GM23338 (cell line): ENCODE results near the gene AKNA. TPM values are rescaled to one million over a fixed set of nuclear protein-coding genes. Genes with fewer than 3 reads are reported as not detected.

Experiments
- ATAC-seq: fragments of 200-7000 bp; cut with Tn5 transposase; 3 replicates; pipeline ENCODE4 v1.9.1; 2020
- DNase-seq: peaks from one replicate; pipeline ENCODE4 v3.0.0-alpha.2; 2015; ENCODE audit warnings: low spot score
- H2AFZ ChIP-seq: fragments of 200-600 bp; sonication (generic); 2 replicates; pipeline ENCODE4 v1.8.0; 2016; ENCODE audit warnings: antibody characterized with exemption, mild to moderate bottlenecking, moderate library complexity
- H3F3A ChIP-seq: fragments of 200-600 bp; sonication (generic); replicated peaks from 2 replicates; pipeline ENCODE4 v1.8.0; 2017; ENCODE audit warnings: antibody characterized with exemption, mixed run types, low read depth
- H3K27ac ChIP-seq: fragments of 200-600 bp; sonication (generic); 2 replicates; pipeline ENCODE4 v1.6.1; 2016; ENCODE audit warnings: low read depth
- H3K27me3 ChIP-seq: fragments of 200-600 bp; sonication (generic); 2 replicates; pipeline ENCODE4 v1.8.0; 2016; ENCODE audit warnings: mild to moderate bottlenecking, mixed run types, moderate library complexity; ENCODE audit not compliant: insufficient read depth
- H3K36me3 ChIP-seq: fragments of 200-600 bp; sonication (generic); 2 replicates; pipeline ENCODE4 v1.8.0; 2016; ENCODE audit warnings: mild to moderate bottlenecking; ENCODE audit not compliant: insufficient read depth
- H3K4me1 ChIP-seq: fragments of 200-600 bp; sonication (generic); 2 replicates; pipeline ENCODE4 v1.8.0; 2016; ENCODE audit warnings: mild to moderate bottlenecking, moderate library complexity; ENCODE audit not compliant: insufficient read depth
- H3K4me2 ChIP-seq: fragments of 200-600 bp; sonication (generic); 2 replicates; pipeline ENCODE4 v1.7.1; 2017; ENCODE audit warnings: mixed run types
- H3K4me3 ChIP-seq: fragments of 200-600 bp; sonication (generic); 2 replicates; pipeline ENCODE4 v1.6.1; 2016; ENCODE audit warnings: mixed run types
- H3K79me2 ChIP-seq: fragments of 200-600 bp; sonication (generic); replicated peaks from 2 replicates; pipeline ENCODE4 v1.8.0; 2017; ENCODE audit warnings: mild to moderate bottlenecking; ENCODE audit not compliant: insufficient read depth
- H3K9me2 ChIP-seq: fragments of 200-600 bp; sonication (generic); 2 replicates; pipeline ENCODE4 v1.8.0; 2017; ENCODE audit not compliant: insufficient read depth
- H4K20me1 ChIP-seq: fragments of 200-600 bp; sonication (generic); replicated peaks from 2 replicates; pipeline ENCODE4 v1.8.0; 2017; ENCODE audit warnings: mild to moderate bottlenecking; ENCODE audit not compliant: insufficient read depth
- H3K27ac Mint-ChIP-seq: 2 replicates; pipeline ENCODE4 v1.8.0; 2020; ENCODE audit warnings: inconsistent platforms, mild to moderate bottlenecking, moderate library complexity, mixed read lengths
- H3K27me3 Mint-ChIP-seq: 3 replicates; pipeline ENCODE4 v1.8.0; 2022; ENCODE audit warnings: low read depth, mild to moderate bottlenecking, moderate library complexity, mixed read lengths, inconsistent platforms; ENCODE audit not compliant: insufficient read depth, poor library complexity
- H3K36me3 Mint-ChIP-seq: 3 replicates; pipeline ENCODE4 v1.8.0; 2021; ENCODE audit warnings: low read depth, mild to moderate bottlenecking, inconsistent platforms, moderate library complexity, mixed read lengths
- H3K4me1 Mint-ChIP-seq: 3 replicates; pipeline ENCODE4 v1.8.0; 2020; ENCODE audit warnings: mild to moderate bottlenecking, inconsistent platforms, mixed read lengths
- H3K4me3 Mint-ChIP-seq: 3 replicates; pipeline ENCODE4 v1.8.0; 2021; ENCODE audit warnings: moderate library complexity, mild to moderate bottlenecking, inconsistent platforms, mixed read lengths
- H3K9me3 Mint-ChIP-seq: 3 replicates; pipeline ENCODE4 v1.8.0; 2020; ENCODE audit warnings: moderate library complexity, mild to moderate bottlenecking, inconsistent platforms, mixed read lengths
- NANOG ChIP-seq: IDR thresholded peaks from 2 replicates; pipeline ENCODE4 v1.6.1; 2016; ENCODE audit warnings: antibody characterized with exemption, borderline replicate concordance
- POLR2AphosphoS5 ChIP-seq: IDR thresholded peaks from 2 replicates; pipeline ENCODE4 v1.6.1; 2016; ENCODE audit warnings: antibody characterized with exemption, low read depth
- STAT1 ChIP-seq: IDR thresholded peaks from one replicate; pipeline ENCODE4 v1.6.1; 2016; ENCODE audit warnings: antibody characterized with exemption; ENCODE audit not compliant: unreplicated experiment
- ZNF114 ChIP-seq: fragments of 250-450 bp; sonication (Bioruptor Pico); IDR thresholded peaks from 2 replicates; pipeline ENCODE4 v1.5.0; 2020; ENCODE audit warnings: mild to moderate bottlenecking, moderate library complexity
- ZNF331 ChIP-seq: fragments of 250-450 bp; sonication (Bioruptor Pico); IDR thresholded peaks from 2 replicates; pipeline ENCODE4 v1.5.0; 2020; ENCODE audit warnings: low read depth, mild to moderate bottlenecking, moderate library complexity
- ZNF462 ChIP-seq: fragments of 250-450 bp; sonication (Bioruptor Pico); IDR thresholded peaks from 2 replicates; pipeline ENCODE4 v1.5.0; 2020; ENCODE audit warnings: mild to moderate bottlenecking, moderate library complexity
- polyA plus RNA-seq: library from polyadenylated mRNA; unstranded; fragments of >200 nt; fragmentation: Nextera tagmentation; extraction: Ambion mirVana; gene quantifications from 2 replicates; pipeline ENCODE4 v1.2.1, GENCODE V29; 2016
- total RNA-seq: library from RNA; depleted of rRNA; stranded (reverse); fragments of >200 nt; shearing (Covaris generic); gene quantifications from 2 replicates; pipeline ENCODE4 v1.2.3, GENCODE V29; 2014

Gene AKNA
- total and polyA plus RNA-seq, 2 experiments from 2014 or later, result 9.0 to 28.1 TPM

GRCh38 chr9:114361542-114361941, 26.2 kb downstream of the AKNA start:
- no peaks in the 10 kb centered on the region for H3F3A ChIP-seq
- ATAC-seq, result no peak
- no peaks in the 10 kb centered on the region for H3K79me2 ChIP-seq
- Mint-ChIP-seq H3K9me3 (no peaks in the 10 kb centered on the region), H3K4me3 (no peak overlapping the region), H3K27ac (no peak overlapping the region), H3K4me1 (peaks cover 4% of the 10 kb centered on the region; the same call in 1 of the 3 replicates), H3K27me3 (peaks cover 6% of the 10 kb centered on the region), H3K36me3 (peaks cover 79% of the 10 kb centered on the region)
- H3K27ac ChIP-seq, result no peak overlapping the region
- no peaks in the 10 kb centered on the region for H3K4me1 ChIP-seq
- no peaks in the 10 kb centered on the region for H3K27me3 ChIP-seq
- H3K4me3 ChIP-seq, result no peak overlapping the region
- H4K20me1 ChIP-seq, result no peaks in the 10 kb centered on the region
- no peak overlapping the region for H3K4me2 ChIP-seq
- no peak for TF ChIP-seq NANOG
- H3K9me2 ChIP-seq, result no peaks in the 10 kb centered on the region
- DNase-seq, result no peak
- H3K36me3 ChIP-seq, result peaks cover 29% of the 10 kb centered on the region; the same call in 1 of the 2 replicates
- H2AFZ ChIP-seq, result no peak overlapping the region

- no peak overlapping the region for H3K27ac Mint-ChIP-seq
- Histone ChIP-seq H3K9me2 (no peaks in the 10 kb centered on the region), H4K20me1 (no peaks in the 10 kb centered on the region), H3K79me2 (no peaks in the 10 kb centered on the region), H3K27ac (no peak overlapping the region), H2AFZ (no peak overlapping the region), H3K36me3 (peaks cover 29% of the 10 kb centered on the region; the same call in 1 of the 2 replicates), H3K27me3 (no peaks in the 10 kb centered on the region), H3K4me1 (no peaks in the 10 kb centered on the region), H3K4me2 (no peak overlapping the region), H3K4me3 (no peak overlapping the region), H3F3A (no peaks in the 10 kb centered on the region)
- H3K4me1 Mint-ChIP-seq, result no peaks in the 10 kb centered on the region
- no peak for ATAC-seq
- peaks cover 70% of the 10 kb centered on the region for H3K36me3 Mint-ChIP-seq
- TF ChIP-seq ZNF114 (CRISPR knock-in tag) (no peak), ZNF331 (CRISPR knock-in tag) (no peak), ZNF462 (no peak), STAT1 (no peak), POLR2AphosphoS5 (no peak)
- no peak for DNase-seq
- no peak overlapping the region for H3K4me3 Mint-ChIP-seq
- H3K9me3 Mint-ChIP-seq, result no peaks in the 10 kb centered on the region
- H3K27me3 Mint-ChIP-seq, result peaks cover 4% of the 10 kb centered on the region
Observed at GRCh38 chr9:114359801-114360200, 28.0 kb downstream of the AKNA start.
